Measurements from ENCODE around the gene LMNTD2.
"Not testable (repeated sequence)": the region's sequence is repeated elsewhere in the genome, so short reads cannot be mapped to it uniquely, and the experiment has no call there.

LMNTD2 gene

DNA sequence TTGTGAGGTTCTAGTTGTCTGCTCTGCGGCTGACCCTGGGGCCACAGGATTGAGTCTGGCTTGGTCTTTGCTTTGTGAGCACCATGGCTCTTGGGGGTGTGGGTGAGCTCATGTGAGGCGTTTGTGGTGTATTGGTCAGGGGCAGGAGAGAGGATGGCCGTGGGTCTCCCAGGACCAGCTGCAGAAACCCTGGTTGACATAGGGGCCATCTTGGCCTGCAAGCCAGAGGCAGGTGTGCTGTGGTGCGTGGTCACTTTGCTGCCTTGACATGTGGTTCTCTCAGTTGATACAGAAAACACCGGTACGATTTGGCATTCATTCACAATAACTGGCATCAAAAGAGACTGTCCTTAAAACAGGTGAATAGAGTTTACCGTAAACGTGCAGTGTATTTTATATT, 27.0 kb upstream of the LMNTD2 start:
- no peak for DNase-seq

- DNase-seq = no peak
Measured at GRCh38 chr11:586376-587316, 26.1 kb upstream of the LMNTD2 start.

- no peak for DNase-seq
Measured at GRCh38 chr11:584287-584686, 23.7 kb upstream of the LMNTD2 start.

GRCh38 chr11:581752-582151, 21.2 kb upstream of the LMNTD2 start:
- DNase-seq = no peak

GRCh38 chr11:581342-581741, 20.8 kb upstream of the LMNTD2 start:
- DNase-seq = no peak

DNA sequence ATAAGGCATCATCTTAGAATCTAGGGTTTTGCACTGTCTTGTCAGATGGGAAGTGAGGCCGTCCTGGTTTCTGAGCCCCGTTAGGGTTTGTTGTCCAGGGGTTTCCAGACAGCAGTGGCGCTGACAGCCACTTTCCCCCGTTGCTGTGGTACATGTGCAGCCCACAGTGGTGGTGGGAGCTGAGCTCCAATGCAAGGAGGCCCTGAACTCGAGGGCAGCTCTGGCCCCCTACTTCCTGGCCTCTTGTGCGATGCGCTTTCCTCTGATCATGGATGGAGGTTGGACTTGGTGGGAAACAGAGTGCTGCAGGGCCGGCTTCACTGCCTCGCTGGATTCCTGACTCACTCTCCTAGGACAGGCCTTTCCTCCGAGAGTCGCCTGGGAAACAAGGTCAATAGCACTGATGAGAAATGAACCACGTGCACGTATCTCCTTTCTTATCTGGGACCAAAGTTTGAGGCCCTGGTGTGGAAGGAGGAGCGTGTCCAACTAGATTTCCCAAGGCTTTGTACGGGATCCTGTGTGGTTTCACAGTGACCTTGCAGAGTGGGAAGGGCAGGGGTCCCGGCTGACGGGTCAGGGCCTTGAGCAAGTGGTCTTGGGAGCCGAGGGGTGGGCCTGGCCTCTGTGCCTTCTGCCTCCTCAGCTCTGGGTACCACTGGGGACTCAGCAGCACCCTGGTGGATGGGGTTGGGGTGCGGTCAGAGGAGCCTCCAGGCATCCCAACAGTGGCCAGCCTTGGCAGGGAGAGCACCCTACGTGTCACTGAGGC, 19.5 kb upstream of the LMNTD2 start:
- DNase-seq = no peak

- no peak for DNase-seq
Measured at GRCh38 chr11:578276-579035, 17.9 kb upstream of the LMNTD2 start.

DNA sequence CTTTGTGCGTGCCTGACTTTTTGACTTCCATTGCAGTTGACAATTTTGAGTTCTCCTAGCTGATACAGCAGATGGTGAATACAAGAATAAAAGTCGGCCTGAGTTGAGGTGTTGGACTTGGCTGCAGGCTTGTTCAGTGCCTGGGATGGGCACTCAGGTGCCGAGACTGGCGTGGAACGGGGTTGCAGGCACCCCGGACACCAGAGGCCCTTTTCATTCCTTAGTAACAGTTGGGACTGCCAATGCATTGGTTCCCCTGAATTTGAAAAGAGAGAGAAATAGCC, 17.0 kb upstream of the LMNTD2 start:
- no peak for DNase-seq

DNA sequence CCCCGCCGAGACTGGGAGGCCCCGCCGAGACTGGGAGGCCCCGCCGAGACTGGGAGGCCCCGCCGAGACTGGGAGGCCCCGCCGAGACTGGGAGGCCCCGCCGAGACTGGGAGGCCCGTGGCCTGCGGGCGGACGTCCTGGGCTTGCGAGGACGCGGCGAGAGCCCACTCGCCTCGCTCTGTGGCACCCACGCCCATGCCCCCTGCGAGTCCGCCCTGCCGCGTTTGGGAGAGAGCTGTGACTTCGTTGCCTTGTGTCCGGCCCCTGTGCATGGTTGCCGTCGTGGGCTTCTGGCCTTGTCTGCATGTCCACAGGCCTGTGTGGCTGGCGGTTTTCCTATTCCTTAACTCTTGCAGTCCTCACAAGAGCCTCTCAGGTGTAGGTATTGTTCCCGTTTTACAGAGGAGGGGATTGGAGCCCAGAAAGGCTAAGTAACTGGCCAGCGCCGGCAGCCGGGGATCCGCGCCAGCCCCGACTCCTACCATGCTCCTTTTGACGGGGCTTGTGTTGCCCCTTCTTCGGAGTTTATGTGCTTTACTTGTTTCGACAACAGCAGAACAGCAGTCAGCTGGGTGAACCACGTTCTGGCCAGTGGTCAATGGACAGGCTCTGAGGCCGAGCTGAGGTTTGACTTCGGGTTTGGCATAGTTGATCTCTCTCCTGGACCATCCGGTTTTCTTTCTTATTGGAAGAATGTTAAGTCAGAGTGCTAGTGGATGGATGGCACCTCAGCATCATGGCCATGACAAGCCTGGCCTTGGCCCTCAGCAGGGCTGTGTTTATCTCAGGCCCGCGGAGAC, 16.5 kb upstream of the LMNTD2 start:
- no peak for DNase-seq

GRCh38 chr11:575996-576768, 15.6 kb upstream of the LMNTD2 start, which contains the start of gene PHRF1:
PHRF1 (plus strand) TSS chr11:576470; CDS start chr11:581513, 5,043 bp downstream.
- peak; percentile 98 for DNase-seq

GRCh38 chr11:575313-575995, 14.9 kb upstream of the LMNTD2 start:
- DNase-seq = no peak

DNA sequence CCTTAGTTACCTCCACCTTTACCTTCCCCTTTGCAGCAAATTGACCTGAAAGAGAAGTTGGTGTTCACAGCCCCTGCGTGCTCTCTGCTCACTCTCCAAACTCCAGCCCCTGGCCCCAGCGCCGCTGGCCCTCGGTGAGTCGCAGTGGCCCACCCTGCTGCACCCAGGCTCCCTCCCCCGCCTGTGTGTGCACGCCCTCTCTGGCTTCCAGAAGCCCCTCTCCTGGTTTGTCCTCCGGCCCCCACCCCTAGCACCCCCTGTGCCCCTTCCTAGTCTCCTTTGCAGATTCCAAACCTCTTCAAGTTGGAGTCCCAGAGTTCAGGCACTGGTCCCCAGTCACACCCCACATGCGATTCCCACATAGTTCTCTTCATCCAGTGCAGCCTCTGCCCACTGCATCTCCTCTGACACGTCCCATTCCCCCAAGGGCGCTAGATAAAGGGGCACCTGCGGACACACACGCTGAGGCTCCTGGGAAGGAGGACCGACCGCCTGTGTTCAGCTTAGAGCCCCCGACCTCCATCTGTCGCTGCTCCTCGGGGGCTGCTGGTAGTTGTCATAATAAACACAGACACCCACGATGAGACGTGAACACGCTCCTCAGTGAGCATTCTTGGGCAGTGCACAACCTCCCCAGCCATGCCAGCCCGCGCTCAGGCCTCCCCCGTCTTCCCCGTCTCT, 14.2 kb upstream of the LMNTD2 start:
- DNase-seq = no peak

DNA sequence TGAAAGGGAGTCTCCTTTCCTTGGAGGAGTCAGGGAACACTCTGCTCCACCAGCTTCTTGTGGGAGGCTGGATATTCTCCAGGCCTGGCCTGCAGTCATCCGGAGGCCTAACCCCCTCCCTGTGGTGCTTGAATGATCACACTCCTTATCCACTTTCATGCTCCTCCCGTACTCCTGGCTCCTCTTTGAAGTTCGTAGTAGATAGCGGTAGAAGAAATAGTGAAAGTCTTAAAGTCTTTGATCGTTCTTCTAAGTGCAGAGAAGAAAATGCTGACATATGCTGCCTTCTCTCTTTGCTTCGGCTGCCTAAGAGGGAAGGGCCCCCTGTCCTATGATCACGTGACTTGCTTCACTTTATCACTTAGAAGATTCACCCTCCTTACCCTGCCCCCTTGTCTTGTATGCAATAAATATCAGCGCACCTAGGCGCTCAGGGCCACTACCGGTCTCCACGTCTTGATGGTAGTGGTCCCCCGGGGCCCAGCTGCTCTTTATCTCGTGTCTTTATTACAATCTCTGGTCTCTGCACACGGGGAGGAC, 13.6 kb upstream of the LMNTD2 start:
- not testable (repeated sequence) for DNase-seq

DNA sequence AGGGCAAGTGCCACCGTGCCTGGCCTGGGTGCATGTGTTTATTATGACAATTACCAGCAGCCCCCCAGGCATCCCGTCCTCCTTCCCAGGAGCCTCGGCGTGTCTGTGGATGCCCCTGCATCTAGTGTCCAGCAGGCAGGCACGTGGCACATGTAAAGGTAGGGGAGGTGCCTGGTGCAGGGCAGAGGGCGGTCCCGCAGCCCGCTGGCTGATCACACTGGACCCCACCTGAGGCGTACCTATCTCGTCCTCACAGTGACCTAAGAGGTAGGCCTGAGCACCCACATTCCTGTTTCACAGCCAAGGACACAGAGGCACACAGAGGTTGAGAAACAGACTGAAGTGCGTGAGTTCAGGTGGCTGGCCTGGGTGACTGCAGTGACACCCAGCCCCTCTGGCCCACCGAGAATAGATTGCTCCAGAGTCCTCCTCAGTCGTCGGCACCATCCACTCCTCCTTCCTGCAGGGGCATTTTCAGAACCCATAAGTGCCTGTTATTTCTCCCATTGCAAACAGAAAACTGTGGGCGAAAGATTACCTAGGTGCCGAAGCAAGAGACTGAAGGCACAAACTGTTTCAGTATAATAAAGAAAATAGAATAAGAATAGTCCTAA, 12.7 kb upstream of the LMNTD2 start:
- no peak for DNase-seq

GRCh38 chr11:571802-572185, 11.3 kb upstream of the LMNTD2 start:
- no peak for DNase-seq

GRCh38 chr11:569158-569885, 8.8 kb upstream of the LMNTD2 start:
- DNase-seq = no peak

GRCh38 chr11:568306-569157, 8.0 kb upstream of the LMNTD2 start:
- DNase-seq = peak; percentile 96
